GM12801 (cell line): ENCODE data around the gene POLR2L.

Experiments
- TF ChIP-seq, protein P1 (sequence below): IDR thresholded peaks from one replicate; pipeline ENCODE4 v1.5.1; 2011; ENCODE audit warnings: control low read depth; ENCODE audit not compliant: insufficient read length; ENCODE audit errors: extremely low read depth

The POLR2L gene

DNA sequence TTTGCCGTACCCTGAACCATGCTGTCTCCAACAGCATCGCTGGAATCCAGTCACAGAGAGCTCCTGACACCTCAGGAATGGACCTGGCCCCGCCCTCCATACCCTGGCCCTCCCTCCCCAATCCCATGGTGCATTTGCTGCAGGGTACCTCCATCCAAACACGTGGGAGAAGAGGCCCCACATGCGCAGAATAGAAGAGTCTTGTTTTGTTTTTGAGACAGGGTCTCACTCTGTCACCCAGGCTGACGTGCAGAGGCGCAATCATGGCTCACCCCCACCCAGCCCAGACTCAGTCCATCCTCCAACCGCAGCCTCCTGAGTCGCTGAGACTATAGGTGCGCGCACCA, 25.9 kb downstream of the POLR2L start:
- TF ChIP-seq, protein P1, sequence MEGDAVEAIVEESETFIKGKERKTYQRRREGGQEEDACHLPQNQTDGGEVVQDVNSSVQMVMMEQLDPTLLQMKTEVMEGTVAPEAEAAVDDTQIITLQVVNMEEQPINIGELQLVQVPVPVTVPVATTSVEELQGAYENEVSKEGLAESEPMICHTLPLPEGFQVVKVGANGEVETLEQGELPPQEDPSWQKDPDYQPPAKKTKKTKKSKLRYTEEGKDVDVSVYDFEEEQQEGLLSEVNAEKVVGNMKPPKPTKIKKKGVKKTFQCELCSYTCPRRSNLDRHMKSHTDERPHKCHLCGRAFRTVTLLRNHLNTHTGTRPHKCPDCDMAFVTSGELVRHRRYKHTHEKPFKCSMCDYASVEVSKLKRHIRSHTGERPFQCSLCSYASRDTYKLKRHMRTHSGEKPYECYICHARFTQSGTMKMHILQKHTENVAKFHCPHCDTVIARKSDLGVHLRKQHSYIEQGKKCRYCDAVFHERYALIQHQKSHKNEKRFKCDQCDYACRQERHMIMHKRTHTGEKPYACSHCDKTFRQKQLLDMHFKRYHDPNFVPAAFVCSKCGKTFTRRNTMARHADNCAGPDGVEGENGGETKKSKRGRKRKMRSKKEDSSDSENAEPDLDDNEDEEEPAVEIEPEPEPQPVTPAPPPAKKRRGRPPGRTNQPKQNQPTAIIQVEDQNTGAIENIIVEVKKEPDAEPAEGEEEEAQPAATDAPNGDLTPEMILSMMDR: no peak

DNA sequence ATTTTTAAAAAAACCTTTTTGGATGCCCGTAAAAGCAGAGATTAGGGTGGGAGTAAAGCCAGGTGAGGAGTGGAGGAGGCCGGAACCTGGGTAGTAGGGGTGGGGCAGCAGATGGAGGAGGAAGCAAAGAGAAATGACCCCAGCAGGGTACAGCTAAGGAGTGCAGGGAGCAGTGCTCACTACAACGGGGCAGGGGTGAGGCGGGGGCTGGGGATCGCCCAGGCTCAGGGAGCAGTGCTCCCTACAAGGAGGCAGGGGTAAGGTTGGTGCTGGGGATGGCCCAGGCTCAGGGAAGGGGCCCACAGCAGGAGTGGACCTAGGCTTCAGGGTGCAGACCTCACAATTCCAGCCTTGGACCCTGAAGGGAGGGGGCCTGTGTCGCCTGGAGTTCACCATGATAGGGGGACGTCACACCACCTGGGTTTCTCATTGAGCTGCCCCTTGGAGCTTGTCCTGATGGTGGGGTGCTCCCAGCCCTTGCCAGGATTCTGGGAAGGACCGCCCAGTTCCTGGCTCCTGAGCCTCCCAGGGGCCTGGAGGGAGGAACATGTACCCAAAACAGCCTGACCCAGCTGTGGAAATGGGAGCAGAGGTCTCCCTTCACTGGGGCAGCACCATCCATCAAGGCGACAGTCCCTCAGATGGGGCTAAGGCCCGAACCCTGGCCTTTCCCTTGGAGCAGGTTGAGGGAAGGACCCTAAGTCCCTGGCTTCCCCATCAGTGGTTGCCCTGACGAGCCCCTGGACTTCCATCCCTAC, 26.5 kb downstream of the POLR2L start:
- TF ChIP-seq, protein P1: no peak

DNA sequence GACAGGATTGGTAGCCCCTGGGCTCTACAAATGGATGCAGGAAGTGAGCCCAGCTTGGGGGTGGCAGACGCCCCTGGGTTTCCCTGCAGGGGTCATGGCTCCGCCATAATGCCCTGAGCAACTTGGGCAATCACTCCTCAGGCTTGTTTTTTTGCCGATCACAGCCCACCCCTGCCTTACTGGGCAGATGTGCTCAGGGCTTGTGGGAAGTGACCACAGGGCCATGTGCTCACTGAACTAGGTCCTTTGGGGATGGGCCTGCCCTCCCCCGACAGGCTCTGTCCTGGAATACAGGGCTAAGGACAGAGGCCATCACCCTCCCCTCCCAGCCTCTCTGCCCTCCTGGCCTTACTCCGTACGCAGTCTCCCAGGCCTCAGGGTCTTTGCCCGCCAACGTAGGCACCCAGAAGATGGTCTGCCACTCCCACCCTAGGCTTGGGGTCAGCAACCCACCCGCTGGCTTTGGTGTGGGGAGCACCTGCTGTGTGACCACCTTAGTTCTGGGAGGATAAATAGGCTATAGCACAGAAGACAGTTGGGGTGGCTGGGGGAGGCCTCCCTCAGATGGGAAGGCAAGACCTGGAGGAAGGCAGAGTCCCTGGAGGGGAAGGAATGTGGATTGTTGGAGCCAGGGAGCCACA, 28.8 kb downstream of the POLR2L start:
- TF ChIP-seq, protein P1: no peak

DNA sequence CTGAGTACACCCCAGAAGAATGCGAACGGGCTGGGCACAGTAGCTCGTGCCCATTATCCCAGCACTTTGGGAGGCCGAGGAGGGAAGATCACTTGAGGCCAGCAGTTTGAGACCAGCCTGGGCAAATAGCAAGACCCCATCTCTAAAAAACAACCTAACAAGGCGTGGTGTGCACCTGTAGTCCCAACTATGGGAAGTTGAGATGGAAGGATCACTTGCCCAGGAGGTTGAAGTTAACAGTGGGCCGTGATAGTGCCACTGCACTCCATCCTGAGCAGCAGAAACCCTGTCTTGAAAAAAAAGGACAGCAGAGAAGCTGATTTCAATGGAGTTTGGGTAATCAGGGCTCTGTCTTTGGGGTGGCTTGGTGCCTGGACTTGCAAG, 29.3 kb downstream of the POLR2L start:
- TF ChIP-seq, protein P1: no peak

DNA sequence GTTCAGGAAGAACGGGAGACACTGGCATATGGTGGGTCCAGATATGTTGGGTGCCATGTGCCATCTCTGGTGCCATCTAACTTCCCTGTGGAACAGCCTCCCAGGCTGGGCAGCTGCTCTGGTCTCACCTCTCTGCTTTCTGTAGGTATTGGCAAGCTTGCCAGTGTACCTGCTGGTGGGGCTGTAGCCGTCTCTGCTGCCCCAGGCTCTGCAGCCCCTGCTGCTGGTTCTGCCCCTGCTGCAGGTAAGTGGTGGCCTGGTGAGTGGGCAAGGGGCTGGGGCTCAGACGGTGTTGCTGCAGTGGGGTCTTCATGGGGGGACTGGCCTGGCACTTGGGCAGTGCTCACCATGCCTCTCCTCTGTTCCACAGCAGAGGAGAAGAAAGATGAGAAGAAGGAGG, 29.9 kb downstream of the POLR2L start:
- TF ChIP-seq, protein P1: no peak

DNA sequence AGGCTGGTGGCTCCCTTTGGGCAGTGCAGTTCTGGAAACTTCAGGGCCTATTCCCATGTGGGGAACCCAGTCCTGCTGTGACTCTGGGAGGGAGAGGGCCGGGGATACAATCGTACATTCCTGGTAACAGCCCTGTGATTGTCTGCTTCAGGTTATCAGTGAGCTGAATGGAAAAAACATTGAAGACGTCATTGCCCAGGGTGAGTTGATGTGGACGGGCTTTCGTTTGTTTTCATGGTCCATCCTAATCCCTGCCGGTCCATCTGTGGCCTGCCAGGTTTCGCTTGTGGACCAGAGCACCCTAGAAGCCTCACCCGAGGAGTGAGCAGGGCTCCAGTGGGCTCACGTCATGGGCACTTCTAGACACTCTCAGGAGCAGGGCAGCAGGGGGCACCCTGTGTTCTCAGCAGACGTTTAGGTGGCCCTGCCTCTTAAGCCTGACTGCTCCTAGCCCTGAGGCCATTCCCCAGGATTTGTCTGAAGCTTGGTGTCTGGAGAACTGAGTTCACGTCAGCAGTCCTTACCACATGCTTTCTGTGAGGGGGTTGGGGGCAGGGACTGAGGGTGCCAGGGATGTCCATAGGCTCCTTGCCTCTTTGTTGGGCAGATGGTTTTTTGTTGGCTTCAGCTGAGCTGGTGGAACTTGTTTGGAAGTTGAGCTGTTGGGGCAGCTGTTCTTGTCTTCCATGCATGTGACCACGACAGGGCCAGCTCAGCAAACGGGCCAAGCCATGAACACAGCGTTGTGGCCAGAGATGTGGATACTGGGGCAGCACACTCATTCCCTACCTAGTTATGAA, 30.7 kb downstream of the POLR2L start:
- TF ChIP-seq, protein P1: no peak

DNA sequence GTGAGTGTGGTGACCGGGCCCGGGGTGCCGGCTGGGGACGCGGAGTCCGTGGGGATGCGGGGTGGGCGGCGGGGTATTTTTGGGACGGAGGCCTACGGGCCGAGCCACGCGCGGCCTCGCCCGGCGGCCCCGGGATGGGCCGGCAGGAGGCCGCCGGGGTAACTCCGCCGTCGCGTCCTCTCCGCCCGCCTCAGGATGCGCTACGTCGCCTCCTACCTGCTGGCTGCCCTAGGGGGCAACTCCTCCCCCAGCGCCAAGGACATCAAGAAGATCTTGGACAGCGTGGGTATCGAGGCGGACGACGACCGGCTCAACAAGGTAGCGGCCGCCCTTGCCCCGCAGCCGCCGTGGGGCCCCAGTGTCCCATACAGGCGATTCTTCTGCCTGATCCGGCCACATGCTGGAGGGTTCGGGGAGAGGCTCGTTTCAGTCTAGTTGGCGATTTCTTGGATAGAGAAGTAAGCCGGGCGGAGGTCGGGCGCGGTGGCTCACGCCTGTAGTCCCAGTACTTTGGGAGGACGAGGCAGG, 32.2 kb downstream of the POLR2L start:
- TF ChIP-seq, protein P1: no peak
